Measurements from ENCODE around the gene TMEM45B.
"Not testable (repeated sequence)": the region's sequence is repeated elsewhere in the genome, so short reads cannot be mapped to it uniquely, and the experiment has no call there.

The TMEM45B gene

DNA sequence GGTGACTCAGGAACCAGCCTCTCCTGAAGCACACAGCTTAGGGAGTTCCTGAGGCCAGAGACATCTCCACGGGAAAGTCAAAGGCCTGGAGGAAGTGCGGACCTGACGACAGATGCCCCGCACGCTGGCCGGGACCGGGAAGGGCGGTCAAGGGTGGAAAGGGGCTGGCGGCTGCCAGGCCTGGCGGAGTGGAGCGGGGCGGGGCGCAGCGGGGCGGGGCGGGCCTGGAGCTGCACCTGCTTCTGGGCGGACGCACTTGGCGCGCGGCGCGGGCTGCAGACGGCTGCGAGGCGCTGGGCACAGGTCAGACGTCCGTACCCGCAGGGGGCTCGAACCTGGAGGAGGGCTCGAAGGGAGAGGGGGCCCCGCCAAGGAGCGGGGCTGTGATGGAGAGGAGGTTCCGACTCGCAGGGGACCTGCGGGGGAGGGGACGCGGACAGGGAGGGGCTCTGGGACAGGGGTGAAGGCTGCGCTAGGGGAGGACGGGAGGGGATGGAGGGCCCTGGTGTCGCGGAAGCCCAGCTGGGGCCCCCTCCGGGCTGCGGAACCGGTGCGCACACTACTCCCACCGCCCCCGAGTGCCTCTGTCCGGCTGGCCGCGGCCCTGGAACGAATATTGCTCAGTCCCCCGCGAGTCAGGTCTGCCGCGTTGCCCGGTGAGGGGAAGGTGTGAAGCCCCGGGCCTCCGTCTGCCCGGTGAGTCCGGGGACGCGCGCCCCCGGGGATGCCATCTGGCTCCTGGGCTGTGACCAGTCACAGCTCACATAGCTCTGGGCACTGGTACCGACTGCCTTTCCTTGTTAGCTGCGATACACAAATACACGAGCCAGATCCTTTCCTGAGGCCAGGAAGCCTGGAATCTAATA lies at the start of gene TMEM45B:
Gene TMEM45B, plus strand, starts transcription at position 253 of the 866 bp plus-strand sequence. CDS start 36,635 bp downstream, outside the sequence.
- no peaks in the 10 kb centered on the region for H3K9me3 ChIP-seq (ENCODE audit: control insufficient read depth in 5 of 5, low read length in 5 of 5)
- no peak within 1 kb of the TSS for H3K9ac ChIP-seq (ENCODE audit: low read length in 5 of 5)
- no peaks in the 10 kb centered on the region for H3K36me3 ChIP-seq (ENCODE audit: control insufficient read depth in 5 of 5, insufficient read depth in 5 of 5, low read length in 5 of 5)
- peaks cover 0 to 4% (median 0%) of the 10 kb centered on the region in 5 donors for H3K4me1 ChIP-seq (ENCODE audit: control insufficient read depth in 5 of 5, insufficient read depth in 5 of 5, low read length in 5 of 5)
- H3K4me3 ChIP-seq (ENCODE audit: low read depth in 1 of 5, low read length in 5 of 5) = no peak within 1 kb of the TSS
- no peak within 1 kb of the TSS for H3K27ac ChIP-seq (ENCODE audit: low read depth, low read length)
- H3K27me3 ChIP-seq (ENCODE audit: control insufficient read depth in 5 of 5, insufficient read depth in 4 of 5, low read length in 5 of 5) = peaks cover 0 to 22% (median 11%) of the 10 kb centered on the region in 5 donors

DNA sequence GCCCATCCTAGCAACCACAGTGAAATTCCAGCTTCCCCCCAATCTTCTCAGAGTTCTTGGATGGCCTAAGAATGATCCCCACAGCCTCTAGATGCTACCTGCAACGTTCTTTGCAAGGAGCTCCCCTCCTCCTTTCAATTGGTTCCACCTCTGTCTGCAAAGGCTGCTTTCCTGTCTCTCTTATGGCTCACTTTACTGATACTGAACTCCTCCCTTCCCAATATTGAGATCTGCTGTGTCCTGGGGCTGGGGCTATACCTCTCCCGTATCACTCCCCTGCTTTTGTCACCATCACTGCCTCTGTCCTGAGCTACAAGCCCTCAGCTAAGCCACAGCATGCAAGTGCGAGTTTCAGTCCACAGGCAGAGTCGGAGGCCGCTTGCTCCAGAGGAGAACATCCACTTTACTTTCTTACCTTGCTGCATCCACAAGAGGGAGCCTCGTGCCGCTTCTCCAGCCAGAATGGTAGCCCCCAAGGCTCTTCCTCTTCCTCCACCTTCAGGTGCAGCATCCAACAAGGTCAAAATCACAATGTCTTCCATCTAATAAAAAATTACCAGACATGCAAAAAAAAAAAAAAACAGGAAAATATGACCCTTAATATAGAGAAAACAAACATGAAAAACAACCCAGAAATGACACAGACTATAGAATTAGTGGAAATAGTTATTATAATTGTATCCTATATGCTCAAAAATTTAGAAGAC lies 48.6 kb upstream of the TMEM45B start:
- Histone ChIP-seq H3K9ac (ENCODE audit: low read length in 5 of 5) (no peak overlapping the region), H3K4me3 (ENCODE audit: low read depth in 1 of 5, low read length in 5 of 5) (no peak overlapping the region), H3K27me3 (ENCODE audit: control insufficient read depth in 5 of 5, insufficient read depth in 4 of 5, low read length in 5 of 5) (peaks cover 0 to 5% (median 0%) of the 10 kb centered on the region in 5 donors), H3K4me1 (ENCODE audit: control insufficient read depth in 5 of 5, insufficient read depth in 5 of 5, low read length in 5 of 5) (no peaks in the 10 kb centered on the region), H3K9me3 (ENCODE audit: control insufficient read depth in 5 of 5, low read length in 5 of 5) (peaks cover 0 to 8% (median 6%) of the 10 kb centered on the region in 5 donors), H3K27ac (ENCODE audit: low read depth, low read length) (no peak overlapping the region), H3K36me3 (ENCODE audit: control insufficient read depth in 5 of 5, insufficient read depth in 5 of 5, low read length in 5 of 5) (no peaks in the 10 kb centered on the region)

DNA sequence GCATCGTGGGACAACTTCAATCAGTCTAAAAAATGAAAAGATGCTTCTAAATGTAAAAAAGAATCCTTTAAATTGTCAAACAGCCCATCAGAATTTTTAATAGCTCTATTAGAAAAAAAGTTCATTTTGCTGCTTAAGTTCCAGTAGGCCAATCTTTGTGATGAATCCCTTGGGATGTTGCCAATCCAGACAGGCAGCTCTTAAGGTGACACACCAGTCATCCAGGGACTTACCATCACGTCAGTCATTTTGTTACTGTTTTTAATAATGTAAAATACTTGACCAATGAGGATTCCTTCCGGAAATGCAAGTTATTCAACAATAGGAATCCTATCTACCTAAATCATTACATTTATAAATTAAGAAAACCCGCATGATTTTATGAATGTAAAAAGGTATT lies 47.8 kb upstream of the TMEM45B start:
- H3K9ac ChIP-seq (ENCODE audit: low read length in 5 of 5) = no peak overlapping the region
- H3K27ac ChIP-seq (ENCODE audit: low read depth, low read length) = no peak overlapping the region
- no peaks in the 10 kb centered on the region for H3K36me3 ChIP-seq (ENCODE audit: control insufficient read depth in 5 of 5, insufficient read depth in 5 of 5, low read length in 5 of 5)
- peaks cover 0 to 15% (median 7%) of the 10 kb centered on the region in 5 donors for H3K9me3 ChIP-seq (ENCODE audit: control insufficient read depth in 5 of 5, low read length in 5 of 5)
- H3K4me3 ChIP-seq (ENCODE audit: low read depth in 1 of 5, low read length in 5 of 5) = no peak overlapping the region
- peaks cover 0 to 5% (median 0%) of the 10 kb centered on the region in 5 donors for H3K27me3 ChIP-seq (ENCODE audit: control insufficient read depth in 5 of 5, insufficient read depth in 4 of 5, low read length in 5 of 5)
- H3K4me1 ChIP-seq (ENCODE audit: control insufficient read depth in 5 of 5, insufficient read depth in 5 of 5, low read length in 5 of 5) = no peaks in the 10 kb centered on the region

DNA sequence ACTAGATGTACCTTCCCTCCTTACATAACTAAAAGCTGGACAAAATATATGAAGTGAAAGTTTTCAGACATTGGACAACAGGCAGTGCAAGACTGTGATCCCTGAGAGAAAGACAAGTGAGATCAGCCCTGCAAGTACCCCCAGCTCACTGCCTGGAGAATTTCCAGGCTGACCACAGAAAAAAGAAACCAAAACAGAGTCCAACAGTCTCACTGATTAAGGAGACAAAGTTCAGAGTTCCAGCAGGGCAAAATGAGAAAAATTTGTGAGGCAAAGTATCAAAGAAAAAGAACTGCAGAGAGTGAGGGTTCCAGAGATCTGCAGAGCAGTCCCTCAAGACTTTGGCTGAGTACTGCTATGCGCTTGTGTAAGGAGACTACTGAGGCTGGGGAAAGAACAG lies 47.3 kb upstream of the TMEM45B start:
- H3K4me3 ChIP-seq (ENCODE audit: low read depth in 1 of 5, low read length in 5 of 5) = no peak overlapping the region
- H3K27ac ChIP-seq (ENCODE audit: low read depth, low read length) = no peak overlapping the region
- H3K36me3 ChIP-seq (ENCODE audit: control insufficient read depth in 5 of 5, insufficient read depth in 5 of 5, low read length in 5 of 5) = no peaks in the 10 kb centered on the region
- peaks cover 0 to 17% (median 7%) of the 10 kb centered on the region in 5 donors for H3K9me3 ChIP-seq (ENCODE audit: control insufficient read depth in 5 of 5, low read length in 5 of 5)
- no peak overlapping the region for H3K9ac ChIP-seq (ENCODE audit: low read length in 5 of 5)
- peaks cover 0 to 4% (median 0%) of the 10 kb centered on the region in 5 donors for H3K27me3 ChIP-seq (ENCODE audit: control insufficient read depth in 5 of 5, insufficient read depth in 4 of 5, low read length in 5 of 5)
- no peaks in the 10 kb centered on the region for H3K4me1 ChIP-seq (ENCODE audit: control insufficient read depth in 5 of 5, insufficient read depth in 5 of 5, low read length in 5 of 5)

DNA sequence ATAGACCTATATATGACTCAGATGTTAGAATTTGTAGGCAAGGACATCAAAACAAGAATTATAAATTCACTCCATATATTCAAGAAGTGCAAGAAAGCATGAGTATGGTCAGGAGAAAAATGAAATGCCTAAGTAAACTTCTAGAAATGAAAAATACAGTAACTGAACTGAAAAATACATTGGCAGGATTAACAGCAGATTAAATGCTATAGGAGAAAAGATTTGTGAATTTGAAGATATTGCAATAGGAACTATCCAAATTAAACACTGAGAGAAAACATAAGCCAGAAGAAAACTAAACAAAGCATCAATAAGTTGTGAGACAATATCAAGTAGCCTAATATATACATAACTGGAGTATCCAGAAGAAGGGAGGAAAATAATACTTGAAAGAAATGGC lies 46.6 kb upstream of the TMEM45B start:
- Histone ChIP-seq H3K27me3 (ENCODE audit: control insufficient read depth in 5 of 5, insufficient read depth in 4 of 5, low read length in 5 of 5) (no peaks in the 10 kb centered on the region), H3K9ac (ENCODE audit: low read length in 5 of 5) (no peak overlapping the region), H3K36me3 (ENCODE audit: control insufficient read depth in 5 of 5, insufficient read depth in 5 of 5, low read length in 5 of 5) (no peaks in the 10 kb centered on the region), H3K4me1 (ENCODE audit: control insufficient read depth in 5 of 5, insufficient read depth in 5 of 5, low read length in 5 of 5) (no peaks in the 10 kb centered on the region), H3K9me3 (ENCODE audit: control insufficient read depth in 5 of 5, low read length in 5 of 5) (peaks cover 0 to 19% (median 3%) of the 10 kb centered on the region in 5 donors), H3K4me3 (ENCODE audit: low read depth in 1 of 5, low read length in 5 of 5) (no peak overlapping the region), H3K27ac (ENCODE audit: low read depth, low read length) (no peak overlapping the region)

DNA sequence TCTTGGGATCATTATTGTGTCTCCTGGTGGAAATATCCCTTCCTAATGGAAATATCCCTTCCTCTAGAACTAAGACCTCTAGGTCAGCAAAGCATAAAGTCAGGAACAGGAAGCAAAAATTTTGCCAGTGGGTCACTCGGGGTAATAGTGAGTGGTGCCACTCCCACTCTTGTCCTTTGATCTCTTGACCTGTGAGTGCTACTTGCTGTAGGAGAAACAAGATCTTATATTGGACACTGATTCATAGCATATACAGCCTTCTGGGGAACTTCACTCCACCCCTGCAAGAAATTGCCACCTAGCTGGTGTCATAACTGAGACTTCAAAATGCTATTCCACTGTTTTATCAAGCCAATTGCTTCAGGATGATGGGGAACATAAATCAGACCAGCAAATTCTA lies 44.7 kb upstream of the TMEM45B start:
- Histone ChIP-seq H3K9ac (ENCODE audit: low read length in 5 of 5) (no peak overlapping the region), H3K9me3 (ENCODE audit: control insufficient read depth in 5 of 5, low read length in 5 of 5) (peaks cover 0 to 19% (median 3%) of the 10 kb centered on the region in 5 donors), H3K4me1 (ENCODE audit: control insufficient read depth in 5 of 5, insufficient read depth in 5 of 5, low read length in 5 of 5) (no peaks in the 10 kb centered on the region), H3K36me3 (ENCODE audit: control insufficient read depth in 5 of 5, insufficient read depth in 5 of 5, low read length in 5 of 5) (no peaks in the 10 kb centered on the region), H3K27me3 (ENCODE audit: control insufficient read depth in 5 of 5, insufficient read depth in 4 of 5, low read length in 5 of 5) (no peaks in the 10 kb centered on the region), H3K27ac (ENCODE audit: low read depth, low read length) (no peak overlapping the region), H3K4me3 (ENCODE audit: low read depth in 1 of 5, low read length in 5 of 5) (no peak overlapping the region)

DNA sequence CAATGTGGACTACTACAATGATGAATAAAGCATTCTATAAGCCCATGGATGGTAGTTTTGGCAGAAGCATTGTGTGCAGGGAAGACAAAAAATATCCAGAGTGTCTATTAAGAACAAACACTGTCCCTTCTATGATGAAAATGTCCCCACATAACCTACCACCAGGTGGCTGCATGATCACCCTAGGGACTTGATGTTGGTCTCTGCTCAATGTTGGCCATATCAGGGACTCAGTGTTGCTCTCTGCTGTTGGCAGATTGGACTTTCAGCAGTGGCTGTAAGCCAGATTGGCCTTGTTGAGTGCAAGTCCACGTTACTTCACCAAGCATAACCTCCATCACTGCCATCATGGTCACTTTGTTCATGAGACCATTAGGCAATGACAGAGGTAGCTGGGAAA lies 44.2 kb upstream of the TMEM45B start:
- H3K9me3 ChIP-seq (ENCODE audit: control insufficient read depth in 5 of 5, low read length in 5 of 5) = peaks cover 0 to 19% (median 3%) of the 10 kb centered on the region in 5 donors
- H3K27me3 ChIP-seq (ENCODE audit: control insufficient read depth in 5 of 5, insufficient read depth in 4 of 5, low read length in 5 of 5) = not testable (repeated sequence)

DNA sequence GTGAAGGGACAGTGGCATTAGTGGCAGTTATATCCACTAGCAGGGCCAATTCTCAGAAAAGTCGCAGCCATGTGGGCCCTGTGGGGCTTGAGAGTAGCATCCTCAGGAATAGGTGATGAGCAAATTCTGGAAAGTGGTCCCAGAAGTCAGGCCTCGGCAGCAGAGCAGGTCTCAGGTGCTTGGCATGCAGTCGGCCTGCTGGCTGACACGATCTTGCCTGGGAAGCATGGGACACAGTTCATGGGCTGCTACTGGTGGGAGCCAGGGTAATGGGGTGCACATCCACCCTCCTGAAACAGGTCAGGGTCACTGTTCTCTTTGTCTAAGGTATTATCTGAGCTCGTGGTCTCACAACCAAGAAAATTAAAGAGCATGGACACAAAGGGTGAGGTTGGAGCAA lies 36.8 kb upstream of the TMEM45B start:
- Histone ChIP-seq H3K27ac (ENCODE audit: low read depth, low read length) (no peak overlapping the region), H3K9me3 (ENCODE audit: control insufficient read depth in 5 of 5, low read length in 5 of 5) (peaks cover 0 to under 1% (median 0%) of the 10 kb centered on the region in 5 donors), H3K4me3 (ENCODE audit: low read depth in 1 of 5, low read length in 5 of 5) (no peak overlapping the region), H3K36me3 (ENCODE audit: control insufficient read depth in 5 of 5, insufficient read depth in 5 of 5, low read length in 5 of 5) (no peaks in the 10 kb centered on the region), H3K9ac (ENCODE audit: low read length in 5 of 5) (no peak overlapping the region), H3K27me3 (ENCODE audit: control insufficient read depth in 5 of 5, insufficient read depth in 4 of 5, low read length in 5 of 5) (peaks cover 0 to 2% (median 0%) of the 10 kb centered on the region in 5 donors), H3K4me1 (ENCODE audit: control insufficient read depth in 5 of 5, insufficient read depth in 5 of 5, low read length in 5 of 5) (no peaks in the 10 kb centered on the region)

More for the DNA sequence above, 44.2 kb upstream of the TMEM45B start:
- not testable (repeated sequence) for H3K36me3 ChIP-seq (ENCODE audit: control insufficient read depth in 5 of 5, insufficient read depth in 5 of 5, low read length in 5 of 5); H3K4me3 ChIP-seq (ENCODE audit: low read depth in 1 of 5, low read length in 5 of 5); H3K4me1 ChIP-seq (ENCODE audit: control insufficient read depth in 5 of 5, insufficient read depth in 5 of 5, low read length in 5 of 5); H3K9ac ChIP-seq (ENCODE audit: low read length in 5 of 5); H3K27ac ChIP-seq (ENCODE audit: low read depth, low read length)

DNA sequence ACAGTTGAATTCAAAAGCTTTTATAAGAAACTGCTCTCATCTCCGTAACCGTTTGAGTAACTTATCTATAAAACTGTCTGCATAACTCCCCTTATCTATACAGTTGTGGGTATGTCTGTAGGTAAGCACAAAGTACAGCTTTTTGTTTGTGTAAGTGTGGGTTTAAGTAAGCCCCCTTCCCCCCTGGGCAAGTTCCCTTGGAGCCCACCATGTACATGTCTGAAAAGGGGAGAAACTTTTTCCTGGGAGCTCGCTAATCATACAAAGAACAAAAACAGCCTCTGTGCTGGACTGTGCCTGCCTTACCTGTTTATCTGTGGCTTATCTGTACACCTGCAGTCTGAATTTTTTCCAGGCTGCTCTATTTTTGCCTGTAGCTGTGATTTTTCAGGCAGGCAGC lies 36.3 kb upstream of the TMEM45B start:
- Histone ChIP-seq H3K9ac (ENCODE audit: low read length in 5 of 5) (no peak overlapping the region), H3K4me1 (ENCODE audit: control insufficient read depth in 5 of 5, insufficient read depth in 5 of 5, low read length in 5 of 5) (no peaks in the 10 kb centered on the region), H3K9me3 (ENCODE audit: control insufficient read depth in 5 of 5, low read length in 5 of 5) (no peaks in the 10 kb centered on the region), H3K4me3 (ENCODE audit: low read depth in 1 of 5, low read length in 5 of 5) (no peak overlapping the region), H3K36me3 (ENCODE audit: control insufficient read depth in 5 of 5, insufficient read depth in 5 of 5, low read length in 5 of 5) (no peaks in the 10 kb centered on the region), H3K27me3 (ENCODE audit: control insufficient read depth in 5 of 5, insufficient read depth in 4 of 5, low read length in 5 of 5) (peaks cover 0 to 2% (median 0%) of the 10 kb centered on the region in 5 donors), H3K27ac (ENCODE audit: low read depth, low read length) (no peak overlapping the region)

All from subcutaneous abdominal adipose tissue (tissue), 5 donors.